ENCODE results near the gene EPHB1.

Gene EPHB1

DNA sequence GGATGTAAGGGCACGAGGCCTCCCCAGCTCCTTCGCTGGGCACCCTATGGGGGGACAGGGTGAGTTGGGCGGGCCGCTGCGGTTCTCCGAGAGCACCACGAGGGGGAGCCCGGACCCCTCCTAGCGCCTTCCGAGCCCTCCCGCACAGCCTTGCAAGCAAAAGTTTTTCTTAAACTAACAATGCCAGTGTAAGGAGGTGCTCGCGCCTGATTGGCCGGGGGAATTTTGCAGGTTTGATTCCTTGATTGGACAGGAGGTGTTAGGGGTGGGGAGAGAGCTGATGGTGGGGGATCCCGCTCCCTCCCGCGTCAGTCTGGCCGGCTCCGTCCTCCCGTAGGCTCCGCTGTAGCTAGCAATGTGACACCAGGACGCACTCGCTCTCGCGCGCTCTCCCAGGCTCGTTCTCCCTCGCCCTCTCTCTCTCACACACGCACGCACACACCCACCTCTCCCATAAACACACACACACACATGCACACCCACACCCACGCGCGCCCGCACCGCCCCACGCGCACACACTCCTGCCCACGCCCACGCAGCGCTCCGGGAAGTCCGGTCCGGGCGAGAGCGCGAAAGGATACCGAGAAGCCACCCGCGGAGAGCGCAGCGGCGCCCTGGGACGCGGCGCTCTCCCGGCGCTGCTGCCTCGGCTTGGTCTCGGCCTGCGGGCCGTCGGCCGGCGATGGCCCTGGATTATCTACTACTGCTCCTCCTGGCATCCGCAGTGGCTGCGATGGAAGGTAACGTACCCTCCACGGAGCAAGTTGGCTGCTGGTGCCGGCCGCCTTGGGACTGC, at the start of gene EPHB1:
EPHB1 (plus strand) TSS at position 311 of the 796 bp plus-strand sequence.
- DNase-seq: peak; percentile 85

DNA sequence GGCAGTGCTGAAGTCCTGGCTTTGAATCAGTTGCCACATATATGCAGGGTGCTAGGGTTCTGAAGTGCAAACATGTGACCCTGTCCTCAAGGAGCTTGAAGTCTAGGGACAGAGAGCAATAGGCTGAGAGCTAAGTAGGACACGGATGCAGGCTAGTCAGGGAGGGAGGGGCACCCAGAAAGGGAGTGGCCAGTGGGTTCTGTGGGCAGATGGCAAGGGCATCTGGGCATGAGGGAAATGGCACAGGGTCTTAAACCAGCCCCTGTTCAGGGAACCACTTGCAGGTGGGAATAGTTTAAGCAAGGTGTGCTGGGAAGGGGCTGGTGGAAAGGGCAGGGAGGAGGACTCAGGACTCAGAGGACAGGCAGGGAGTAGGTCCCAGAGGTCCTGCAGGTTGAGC, 46.4 kb upstream of the EPHB1 start:
- no peak for DNase-seq

DNA sequence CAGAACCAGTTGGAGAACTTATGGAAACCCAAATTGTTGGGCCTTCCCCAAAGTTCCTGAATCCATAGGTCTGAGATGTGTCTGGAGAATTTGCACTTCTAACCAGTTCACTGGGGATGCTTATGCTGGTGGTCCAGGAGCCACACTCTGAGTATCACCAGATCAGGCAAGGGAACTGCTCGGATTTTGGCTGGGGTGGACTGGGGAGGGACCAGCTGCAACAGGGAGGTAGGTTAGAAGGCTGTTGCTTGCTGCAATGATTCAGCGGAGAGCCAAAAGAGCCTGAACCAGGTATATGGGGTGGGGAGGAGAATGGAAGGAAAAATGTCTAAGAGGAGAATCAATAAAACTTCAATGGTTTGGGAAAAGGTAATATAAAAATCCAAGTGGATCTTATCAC, 45.9 kb upstream of the EPHB1 start:
- DNase-seq: no peak

DNA sequence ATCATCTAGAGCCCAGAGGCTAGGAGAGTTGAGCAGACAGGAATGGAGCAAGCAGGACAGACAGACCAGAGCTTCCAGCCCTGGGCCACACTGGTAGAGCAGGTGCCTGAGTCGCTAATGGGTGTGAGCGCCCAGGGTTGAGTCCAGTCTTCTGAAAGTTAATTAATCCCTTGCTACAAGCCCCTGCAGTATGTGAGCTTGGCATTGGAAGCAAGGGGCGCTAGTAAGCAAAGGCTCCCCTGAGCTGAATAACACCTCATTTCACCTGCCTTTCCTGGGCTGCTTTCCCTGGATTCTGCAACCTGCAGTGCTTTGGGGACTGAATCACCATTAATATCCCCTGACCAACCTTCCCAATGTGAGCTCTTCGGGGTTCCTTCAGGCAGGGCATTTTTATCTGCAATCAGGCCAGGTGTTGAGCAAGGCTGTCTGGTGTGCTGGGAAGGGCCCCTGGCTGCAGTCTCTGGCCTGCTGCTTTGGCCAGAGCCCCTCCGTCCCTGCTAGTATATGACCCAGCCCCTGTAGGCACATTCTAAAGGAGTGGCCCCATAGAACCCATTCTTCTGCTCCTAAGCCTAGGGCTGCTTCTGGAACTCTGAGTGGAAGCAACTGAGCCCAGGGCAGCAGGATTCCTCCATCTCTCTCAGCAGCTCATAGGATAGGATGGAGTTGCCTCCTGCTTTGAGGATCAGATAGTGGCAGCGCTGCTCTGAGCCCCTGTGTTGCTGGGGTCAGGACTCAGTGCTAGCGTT, 45.1 kb upstream of the EPHB1 start:
- no peak for DNase-seq

DNA sequence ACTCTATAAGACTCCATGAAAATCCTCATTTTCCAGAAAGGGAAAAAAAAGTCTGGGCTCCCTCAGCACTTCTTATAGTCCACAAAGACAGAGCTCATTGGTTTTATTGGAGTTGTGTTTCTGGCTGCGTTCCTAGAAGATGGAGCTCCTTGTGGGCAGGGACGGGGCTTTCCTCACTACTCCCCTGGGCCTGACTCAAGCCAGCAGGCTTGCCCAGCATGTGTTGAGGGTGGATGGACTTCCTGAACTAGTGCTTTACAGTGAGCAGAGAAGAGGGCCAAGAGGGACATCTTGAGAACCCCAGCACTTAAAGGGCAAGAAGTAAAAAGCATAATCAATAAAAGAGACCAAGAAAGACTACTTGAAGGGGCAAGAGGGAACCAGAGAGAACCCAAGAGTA, 43.2 kb upstream of the EPHB1 start:
- DNase-seq: no peak

DNA sequence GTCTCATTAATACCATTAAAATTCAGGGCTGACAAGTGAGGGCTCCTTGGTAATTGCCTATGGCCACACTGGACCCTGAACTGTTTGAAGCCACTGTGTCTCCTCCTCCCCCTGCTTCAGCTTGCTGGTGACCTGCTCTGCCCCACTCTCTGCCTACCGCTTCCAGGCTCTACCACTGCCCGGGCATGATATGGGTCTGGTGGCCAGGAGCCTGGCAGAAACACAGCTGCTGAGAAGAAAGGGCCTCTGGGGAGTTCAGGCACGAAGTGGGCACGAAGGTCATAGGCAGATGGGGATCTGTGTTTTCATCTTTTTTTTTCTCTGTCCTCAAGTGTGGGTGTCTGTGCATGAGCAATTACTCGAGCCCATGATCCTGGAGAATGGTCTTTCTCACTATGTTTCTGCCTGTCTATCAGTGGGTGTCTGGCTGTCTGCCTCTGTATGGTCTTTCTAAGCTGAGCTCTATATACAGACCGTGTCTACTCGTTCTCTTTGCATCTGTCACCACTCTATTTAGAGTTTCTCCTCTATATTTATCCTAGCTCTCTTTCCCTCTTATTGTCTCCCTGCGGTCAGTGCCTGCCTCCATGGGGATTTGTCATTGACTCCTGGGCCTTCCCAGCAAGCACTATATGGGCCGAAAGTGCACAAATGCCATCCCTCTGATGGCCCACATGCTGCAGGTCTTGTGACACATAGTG, 42.1 kb upstream of the EPHB1 start:
- no peak for DNase-seq

DNA sequence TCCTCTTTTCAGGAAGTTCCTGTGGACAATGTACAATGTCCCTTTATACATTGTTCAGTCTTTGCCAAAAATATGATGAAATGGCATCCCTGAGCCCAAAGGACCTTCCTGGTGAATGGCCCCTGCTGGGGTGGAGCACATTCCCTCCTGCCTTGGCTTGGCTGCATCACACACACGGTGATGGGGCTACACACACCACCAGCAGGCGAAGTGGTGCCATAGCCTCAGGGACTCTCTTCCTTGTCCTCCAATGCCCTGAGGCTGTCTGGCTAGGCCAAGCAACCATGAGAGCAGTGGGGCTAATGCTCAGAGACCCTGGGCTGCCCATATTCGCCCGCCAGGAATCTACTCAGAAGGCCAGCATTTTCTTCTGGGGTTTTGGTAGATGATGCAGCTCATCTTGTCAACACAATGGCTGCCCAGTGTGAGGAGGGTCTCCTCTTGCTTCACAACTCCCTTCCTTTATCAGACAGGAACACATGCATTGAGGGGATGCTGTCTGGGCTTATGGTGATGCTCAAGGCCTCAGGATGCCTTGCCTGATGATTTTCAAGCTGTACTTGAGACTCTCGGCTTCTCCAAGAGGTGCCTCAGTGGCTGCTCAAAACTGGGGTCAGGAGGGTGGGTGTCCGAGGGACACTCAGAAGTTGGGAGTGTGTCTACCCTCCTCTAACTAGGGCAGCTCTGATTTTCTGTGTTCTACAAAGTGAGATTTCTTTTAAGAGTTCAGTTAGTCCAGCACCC, 40.9 kb upstream of the EPHB1 start:
- no peak for DNase-seq

DNA sequence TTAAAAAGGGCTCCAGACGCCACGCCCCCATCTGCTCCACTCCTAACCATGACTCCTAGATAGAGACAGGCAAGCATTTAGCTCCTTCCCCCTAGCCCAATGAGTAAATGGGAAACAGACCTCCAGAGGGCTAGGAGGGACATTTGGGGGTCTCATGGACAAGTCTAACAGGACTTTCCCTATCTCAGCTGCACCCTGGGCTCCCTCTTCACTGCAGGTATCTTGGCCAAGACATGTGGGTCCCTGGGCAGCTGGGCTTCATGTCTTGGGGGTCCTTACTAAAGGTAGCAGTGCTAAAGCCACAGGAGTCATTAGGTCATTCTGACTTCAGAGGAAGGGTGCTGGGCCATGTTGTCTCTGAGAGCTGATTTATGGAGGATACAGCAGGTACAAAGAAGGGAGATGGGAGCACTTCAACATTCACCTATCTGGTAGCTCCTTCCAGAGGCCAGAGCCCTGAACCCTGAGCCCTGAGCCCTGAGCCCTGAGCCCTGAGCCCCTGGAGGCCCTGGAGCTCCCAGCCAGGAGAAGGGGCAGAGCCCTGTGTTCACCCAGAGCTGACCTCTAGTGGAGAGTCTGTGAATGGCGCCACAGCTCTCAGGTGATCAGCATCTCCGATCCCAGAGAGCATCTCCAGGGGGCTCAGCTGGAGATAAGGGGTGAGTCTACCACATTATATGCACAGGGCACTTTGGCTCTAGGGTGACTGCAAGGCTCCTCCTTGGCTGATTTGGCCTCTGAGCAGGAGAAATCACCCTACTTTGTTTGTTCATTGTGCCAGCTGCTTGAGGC, 40.1 kb upstream of the EPHB1 start:
- peak; percentile 65 for DNase-seq

DNA sequence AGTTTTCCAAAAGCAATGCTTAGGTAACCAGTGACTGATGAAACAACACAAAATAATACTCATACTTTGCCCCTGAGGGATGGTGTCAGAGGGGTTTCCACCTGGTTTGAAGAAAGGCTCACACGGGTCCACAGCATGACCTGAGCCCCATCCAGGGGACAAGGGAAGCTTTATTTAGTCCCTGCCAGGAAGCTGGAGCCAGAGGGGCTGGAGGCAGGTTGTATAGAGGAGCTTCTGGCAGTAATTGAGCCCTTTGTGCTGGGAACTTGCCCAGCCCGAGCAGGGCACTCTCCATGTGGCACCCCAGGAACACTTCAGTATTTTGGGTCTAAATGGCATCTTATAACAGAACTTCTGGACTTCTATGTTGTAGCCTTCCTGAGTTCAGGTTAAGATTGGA, 39.2 kb upstream of the EPHB1 start:
- DNase-seq: no peak

DNA sequence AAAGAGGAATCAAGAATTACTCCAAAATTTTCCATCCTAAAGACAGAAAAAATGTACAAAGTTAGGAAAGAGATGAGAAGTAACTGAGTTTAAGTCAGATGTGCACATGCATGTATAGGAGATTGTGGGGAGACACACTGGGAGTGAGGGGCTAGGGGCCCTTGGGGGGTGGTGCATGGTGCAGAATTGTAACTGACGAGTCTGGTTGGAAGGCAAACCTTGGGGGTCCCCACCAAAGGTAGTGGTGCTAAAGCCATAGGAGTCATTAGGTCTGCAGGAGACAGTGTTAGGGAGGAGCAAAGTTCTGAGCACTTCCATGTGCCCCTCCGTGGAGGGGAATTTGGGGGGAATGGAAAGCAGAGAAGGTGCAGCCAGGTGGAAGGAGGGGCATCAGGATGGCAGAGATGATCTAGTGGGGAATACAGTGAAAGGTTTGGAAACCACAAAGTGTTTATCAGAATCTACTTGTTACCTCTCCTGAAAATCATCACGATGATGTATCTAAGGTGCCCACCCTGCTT, 37.5 kb upstream of the EPHB1 start:
- DNase-seq: no peak

DNA sequence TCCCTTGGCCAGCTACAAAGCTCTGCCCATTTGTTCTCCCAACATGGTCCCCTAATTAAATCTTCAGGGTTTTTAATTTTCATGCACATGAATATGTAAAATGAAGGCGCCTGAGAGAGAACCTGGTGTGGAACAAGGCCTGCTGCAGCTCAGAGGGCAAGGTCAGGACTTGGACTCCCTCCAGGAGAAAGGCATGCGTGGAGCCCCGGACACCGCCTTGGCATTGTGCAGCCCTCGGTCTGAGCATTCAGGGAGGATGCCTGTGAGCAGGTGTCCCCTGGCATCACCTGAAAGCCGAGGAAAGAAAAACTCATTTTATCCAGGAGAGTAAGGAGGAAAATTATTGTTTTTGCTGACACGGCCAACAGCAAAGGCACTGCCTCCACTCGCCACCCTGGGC, 33.8 kb upstream of the EPHB1 start:
- DNase-seq: no peak

DNA sequence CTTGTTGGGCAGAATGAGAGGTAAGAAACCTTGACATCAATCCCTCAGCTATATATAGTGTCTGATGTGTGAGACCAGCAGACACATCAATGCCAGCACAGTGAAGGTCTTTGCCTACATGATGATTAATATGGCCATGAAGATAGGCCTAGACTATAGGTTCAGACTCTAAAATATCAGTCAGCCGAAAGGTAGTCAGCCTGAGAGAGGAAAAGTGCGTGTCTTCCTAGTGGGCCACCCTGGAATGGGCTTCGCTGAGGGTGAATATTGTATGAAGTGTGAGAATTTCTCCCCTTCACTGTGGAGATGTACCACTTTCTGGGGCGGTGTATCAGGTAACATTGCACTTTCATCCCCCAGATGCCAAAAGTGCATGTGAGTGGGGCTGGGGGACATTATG, 33.0 kb upstream of the EPHB1 start:
- no peak for DNase-seq

DNA sequence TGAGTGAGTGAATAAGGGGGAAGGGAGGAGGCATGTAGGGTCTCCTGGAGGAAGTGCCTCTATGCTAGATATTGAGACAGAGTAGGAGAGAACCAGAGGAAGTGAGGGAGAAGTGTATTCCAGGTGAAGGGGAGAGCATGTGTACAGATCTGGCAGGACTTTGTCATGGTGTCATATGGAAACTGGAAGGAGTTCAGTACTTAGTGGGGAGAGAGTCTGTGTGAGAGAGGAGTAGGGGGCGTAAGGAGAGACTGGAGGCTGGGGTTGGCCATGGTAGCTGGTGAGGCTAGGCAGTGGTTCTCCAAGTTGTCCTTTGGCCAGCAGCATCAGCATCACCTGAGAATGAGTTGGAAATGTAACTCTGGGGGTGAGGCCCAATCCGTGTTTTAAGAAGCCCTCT, 29.6 kb upstream of the EPHB1 start:
- DNase-seq: no peak

DNA sequence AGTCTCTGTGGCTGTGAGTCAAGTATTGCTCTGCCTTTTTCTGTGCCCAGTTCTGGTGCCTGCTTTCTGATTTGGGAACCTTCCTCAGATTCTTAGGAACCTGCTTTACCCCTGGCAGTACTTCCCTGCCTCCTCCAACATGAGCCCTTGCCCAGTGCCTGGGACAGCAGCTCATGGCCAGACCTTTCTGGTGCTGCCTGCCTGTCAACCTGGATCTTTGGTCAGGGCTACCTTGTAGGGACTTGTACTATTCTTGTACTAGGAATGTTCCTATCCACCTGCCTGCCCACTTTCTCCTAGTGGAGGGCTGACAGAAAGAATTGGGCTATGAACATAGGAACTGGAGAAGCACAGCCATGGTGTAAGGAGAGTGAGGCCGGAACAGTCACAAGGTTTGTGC, 28.8 kb upstream of the EPHB1 start:
- no peak for DNase-seq

DNA sequence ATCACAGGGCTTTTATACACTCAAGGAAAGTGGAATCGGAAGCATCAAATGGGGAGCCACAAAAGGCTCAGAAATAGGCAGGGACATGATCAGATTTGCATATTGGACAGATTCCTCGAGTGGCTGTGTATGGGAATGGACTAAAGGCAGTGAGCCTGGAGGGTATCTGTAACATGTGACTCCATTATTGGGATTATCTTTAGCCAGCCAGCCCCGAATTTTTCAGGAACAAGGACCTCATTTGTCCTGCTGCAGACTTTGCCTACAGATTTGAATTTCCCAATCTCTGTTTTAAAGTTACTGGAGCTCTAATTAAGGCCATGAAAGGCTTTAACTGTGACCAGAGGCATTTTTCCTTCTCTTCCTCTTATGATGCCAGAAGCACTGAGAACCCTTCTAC, 26.9 kb upstream of the EPHB1 start:
- no peak for DNase-seq

DNA sequence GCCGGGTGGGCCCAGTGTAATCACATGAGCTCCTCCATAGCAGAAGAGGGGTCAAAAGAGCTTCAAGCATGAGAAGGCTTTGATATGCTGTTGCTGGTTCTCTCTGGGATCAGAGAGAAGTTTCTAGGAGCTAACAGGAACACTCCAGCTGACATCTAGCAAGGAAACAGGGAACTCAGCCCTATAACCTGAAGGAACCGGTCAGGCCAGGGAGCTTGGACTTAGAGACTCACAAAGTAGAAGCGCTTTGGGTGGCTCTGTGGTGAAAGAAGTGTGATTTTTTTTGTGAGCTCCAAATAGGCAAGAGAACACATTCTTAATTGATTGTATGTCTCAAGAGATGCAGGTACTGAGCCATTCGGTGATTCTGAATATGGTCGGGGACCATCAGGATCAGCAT, 26.2 kb upstream of the EPHB1 start:
- DNase-seq: no peak

DNA sequence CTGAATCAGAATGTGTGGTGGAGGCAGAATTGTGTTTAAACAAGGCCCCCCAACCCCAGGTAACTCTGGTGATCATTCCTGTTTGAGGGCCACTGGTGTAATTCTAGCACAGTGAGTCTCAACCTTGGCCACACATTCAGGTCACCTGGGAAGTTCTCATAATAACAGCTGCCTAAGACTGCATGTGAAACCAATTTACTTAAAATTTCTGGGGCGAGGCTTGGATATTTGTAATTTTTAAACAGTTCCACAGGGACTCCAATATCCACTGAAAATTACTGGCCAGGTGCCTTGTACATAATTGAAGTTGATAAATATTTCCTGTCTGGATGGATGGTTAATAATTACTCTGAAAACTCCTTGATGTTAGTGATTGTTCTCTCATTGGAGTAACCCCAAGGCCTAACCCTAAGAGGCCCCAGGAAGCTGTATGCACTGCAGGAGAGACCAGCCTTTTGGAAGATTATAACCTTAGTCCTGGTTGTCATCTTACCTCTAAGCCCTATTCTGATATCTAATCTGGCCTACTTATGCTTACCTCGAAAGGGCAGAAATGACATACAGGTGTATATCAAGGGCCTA, 25.7 kb upstream of the EPHB1 start:
- no peak for DNase-seq

DNA sequence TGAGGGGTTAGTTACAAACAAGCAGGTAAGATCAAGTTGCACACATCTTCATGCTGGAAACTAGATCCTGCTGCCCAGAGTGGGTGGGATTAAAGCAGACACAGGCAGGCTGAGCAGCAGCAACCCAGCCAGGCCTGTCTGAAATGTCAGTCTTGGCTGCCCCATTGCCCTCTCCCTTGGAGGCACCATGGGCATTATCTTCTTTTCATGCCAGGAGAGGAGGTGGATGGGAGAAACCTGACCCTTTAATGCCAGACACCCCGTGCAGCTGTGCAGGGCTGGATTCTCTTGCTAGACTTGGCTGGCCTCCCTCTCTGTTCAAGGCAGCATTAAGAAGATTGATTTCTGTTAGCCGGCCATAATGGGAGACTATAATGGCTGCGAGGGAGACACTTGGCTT, 23.0 kb upstream of the EPHB1 start:
- DNase-seq: no peak

DNA sequence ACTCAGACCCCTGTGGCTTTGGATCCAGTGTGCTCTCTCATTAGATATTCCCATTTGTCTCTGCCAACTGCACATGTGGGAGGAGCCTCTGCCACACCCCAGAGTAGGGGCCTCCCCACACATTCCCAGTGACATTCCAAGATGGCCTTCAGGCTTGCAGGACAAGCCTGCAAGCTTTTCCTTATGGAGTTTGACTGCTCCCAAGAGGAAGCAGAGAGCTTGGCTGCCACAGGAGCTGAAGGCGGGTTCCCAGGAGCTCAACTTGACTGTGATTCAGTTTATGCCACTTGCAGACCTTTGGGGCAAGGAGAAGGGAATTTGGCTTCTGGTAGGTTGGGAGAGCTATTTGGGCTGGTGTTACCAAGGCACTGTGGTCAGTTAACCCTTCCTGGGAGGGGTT, 22.5 kb upstream of the EPHB1 start:
- no peak for DNase-seq

DNA sequence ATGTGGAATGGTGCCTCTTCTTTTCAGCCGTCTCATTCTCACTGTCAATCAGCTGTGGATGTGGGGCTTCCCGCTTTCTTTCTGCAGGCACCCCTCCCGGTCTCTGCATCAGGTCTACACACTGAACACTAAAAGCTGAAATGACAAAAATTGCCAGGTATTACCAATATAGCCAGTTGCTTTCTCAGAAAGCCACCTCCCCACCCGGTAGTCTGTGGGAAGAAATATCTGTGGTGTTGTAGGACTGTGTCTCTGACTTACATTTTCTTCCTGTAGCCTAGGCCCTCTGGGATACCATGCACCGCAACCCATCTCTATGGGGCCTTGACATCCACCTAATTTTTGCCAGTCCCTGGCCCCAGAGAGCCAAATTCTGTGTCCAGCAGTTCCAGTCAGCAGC, 19.2 kb upstream of the EPHB1 start:
- DNase-seq: no peak

DNA sequence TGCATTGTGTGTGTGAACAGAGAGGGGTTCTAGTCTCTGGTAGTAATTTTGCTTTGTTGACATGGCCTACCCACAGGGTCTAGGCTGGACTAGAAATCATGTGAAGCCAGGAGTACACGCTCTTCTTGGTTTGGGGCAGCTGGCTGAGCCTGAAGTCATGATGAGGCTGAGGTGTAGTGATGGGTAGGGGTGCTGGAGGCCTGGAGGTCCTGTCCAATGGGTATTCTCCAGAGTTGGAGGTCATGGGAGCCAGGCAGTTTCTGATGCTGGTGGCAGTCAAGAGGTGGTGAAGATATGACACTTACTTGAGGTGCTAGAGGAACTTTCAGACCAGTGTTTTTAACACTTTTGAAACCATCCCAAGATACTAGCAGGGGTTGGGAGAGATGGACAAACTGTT, 18.5 kb upstream of the EPHB1 start:
- no peak for DNase-seq

DNA sequence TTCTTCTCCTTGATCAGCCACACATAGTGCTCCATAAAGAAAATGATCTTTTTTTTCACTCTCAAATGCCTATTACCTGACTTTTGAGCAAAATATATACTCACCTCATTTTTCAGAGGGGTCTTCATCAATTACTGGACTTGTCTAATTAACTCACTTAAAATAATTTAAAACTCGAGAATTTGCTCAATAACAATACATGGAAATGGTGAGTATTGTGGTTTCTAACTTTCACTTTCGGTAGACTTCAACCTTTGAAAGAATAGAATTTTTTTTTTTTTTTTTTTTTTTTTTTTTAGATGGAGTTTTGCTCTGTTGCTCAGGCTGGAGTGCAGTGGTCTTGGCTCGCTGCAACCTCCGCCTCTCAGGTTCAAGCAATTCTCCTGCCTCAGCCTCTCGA, 17.7 kb upstream of the EPHB1 start:
- no peak for DNase-seq
